HG02973 (cell line): ENCODE data around the gene PPP4C.
"Not testable (repeated sequence)": the region's sequence is repeated elsewhere in the genome, so short reads cannot be mapped to it uniquely, and the experiment has no call there.

Source experiments
- ATAC-seq: cut with Tn5 transposase; IDR thresholded peaks from one replicate; pipeline ENCODE4 v1.9.1; 2021; ENCODE audit warnings: moderate library complexity; ENCODE audit not compliant: unreplicated experiment

Gene PPP4C

DNA sequence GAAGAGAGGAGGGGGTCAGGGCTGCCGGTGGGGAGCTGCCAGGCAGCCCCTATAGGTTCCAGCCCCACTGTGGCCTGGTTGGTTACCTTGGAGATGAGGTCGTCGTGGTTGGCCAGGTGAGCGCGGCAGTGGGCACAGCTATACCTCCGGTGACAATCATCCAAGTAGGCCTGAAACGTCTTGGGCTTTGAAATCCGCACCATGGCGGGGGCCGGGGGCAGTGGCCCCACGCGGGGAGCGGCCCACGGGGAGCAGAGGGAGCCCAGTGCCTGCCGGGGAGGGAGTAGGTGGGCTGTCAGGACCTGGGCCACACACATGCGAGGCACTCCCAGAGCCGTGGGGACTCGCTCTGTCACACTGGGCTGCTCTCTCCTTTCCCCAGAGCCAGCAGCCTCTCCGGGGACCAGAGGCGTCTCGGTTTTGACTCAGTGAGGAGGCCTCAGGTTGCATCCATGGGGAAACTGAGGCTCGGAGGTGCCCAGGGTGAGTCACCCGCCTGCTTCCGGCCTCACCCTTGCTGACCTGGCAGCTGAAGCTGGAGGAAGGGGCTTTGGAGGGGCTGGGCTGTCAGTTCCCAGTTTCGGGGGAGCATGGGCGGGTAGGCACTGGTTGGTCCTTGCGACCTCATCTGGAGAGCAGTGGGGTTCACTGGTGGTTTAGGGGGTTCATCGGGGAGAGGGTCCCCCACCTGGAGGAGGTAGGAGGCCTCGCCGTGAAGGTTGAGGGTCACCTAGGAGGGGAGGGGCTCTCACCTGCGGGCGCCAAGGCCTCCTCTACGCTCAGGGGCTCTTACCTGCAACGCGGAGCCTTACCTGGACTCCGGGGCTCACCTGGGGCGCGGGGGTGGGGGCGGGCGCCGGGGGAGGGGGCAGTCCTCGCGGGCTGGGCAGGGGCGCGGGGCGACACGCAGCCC is 19.6 kb downstream of the PPP4C start:
- ATAC-seq: no peak

DNA sequence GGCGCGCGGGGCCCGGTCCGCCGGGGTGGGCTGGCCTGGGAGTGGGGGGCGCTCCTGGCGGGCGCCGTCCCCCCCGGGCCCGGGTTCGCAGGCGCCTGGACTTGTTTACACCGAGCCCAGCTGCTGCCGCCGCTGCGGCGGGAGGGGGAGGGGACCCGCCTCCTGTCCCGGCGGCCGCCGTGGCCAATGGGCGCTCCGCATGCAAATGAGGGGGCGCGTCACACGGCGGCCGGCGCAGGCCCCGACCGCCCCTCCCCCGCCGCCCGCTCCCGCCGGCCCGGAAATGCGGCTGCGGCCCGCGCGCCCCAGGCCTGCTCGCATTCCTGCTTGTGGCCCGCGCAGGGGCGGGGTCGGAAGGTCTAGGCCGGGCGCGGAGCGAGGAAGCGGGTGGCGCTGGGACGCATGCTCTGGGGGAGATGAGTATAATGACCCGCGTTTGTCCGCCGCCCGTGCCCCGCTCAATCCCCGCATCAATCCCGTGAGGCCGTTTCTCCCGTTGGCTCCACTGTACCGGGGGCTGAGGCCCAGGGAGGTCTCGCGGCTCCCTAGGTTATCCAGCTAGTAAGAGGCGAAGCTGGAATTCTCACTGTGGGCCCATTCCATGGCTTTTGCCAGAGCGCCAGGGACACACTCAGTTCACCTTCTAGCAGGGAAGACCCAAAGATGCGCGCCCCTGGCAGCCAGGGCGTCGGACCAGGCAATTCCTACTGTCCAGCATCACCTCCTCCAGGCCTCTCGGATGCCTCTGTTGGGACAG is 20.5 kb downstream of the PPP4C start, which contains the start of gene YPEL3:
TSS of gene YPEL3 (minus strand) at position 109 of the 757 bp plus-strand sequence. CDS start 731 bp downstream, outside the sequence.
- ATAC-seq: peak; percentile 40

DNA sequence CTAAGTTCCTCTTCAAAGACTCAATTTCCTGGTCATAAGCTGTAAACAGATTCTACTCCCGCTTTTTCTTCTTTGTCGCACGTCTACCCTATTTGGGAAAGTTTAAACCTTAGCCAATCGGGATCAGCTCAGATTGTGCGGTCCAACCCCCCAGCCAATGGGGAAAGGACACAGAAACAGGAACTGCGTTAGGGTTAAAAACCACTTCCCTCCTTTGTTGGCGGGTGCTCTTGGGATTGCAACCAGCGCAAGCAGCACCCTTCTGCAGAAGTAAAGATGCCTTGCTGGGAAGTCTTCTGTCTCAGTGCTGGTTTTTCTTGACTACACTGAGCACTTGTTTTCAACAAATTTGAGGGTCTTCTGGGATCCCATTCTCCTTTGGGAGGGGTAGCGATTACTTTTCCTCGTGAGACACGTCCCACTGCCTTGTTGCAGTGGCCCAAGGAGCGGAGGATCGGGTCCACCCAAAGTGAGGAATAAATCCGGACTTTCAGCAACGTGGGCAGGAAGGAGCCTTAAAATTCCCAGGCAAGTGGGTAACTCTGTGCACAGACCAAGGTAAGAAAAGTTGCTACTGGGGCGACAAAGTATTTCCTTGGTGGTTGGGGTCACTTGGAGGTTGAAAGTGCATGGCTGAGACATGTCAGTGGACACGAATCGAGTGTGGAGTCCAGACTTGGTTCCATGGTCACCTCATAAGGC is 21.2 kb downstream of the PPP4C start:
- no peak for ATAC-seq

DNA sequence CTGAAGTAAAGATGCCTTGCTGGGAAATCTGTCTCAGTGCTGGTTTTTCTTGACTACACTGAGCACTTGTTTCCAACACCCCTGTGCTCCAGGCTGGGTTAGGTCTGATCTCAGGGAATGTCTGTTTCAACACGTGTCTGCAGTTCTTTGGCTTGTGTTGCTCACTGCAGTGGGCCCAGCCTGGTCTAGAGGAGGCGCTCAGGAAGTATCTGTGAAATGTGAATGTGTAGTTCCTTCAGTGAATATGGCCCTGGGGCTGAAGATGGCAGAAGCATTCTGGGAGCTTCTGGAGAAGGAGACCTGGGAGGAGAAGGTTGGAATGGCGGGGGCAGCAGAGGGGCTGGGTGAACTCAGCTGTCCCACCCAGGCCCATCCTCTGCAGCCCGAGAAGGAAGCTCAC is 28.3 kb downstream of the PPP4C start:
- ATAC-seq: no peak

DNA sequence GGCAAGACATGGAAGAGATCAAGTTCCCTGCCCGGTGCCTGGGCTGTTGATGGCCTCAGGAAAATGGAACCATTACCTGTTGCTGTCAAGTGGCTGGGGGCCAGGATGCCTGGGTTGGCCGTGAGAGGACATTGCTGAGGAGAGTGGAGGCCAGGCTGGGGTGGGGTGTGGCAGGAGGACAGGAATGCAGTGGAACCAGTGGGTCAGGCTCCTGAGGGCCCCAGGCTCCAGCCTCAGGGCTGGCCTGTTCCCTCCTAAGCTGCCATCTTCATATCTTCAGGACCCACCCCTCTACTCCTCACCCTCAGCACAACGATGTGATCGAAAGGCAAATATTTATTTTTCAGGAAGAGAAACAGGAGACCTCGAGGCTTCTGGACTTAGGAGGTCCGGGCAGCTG is 28.7 kb downstream of the PPP4C start:
- ATAC-seq: no peak

DNA sequence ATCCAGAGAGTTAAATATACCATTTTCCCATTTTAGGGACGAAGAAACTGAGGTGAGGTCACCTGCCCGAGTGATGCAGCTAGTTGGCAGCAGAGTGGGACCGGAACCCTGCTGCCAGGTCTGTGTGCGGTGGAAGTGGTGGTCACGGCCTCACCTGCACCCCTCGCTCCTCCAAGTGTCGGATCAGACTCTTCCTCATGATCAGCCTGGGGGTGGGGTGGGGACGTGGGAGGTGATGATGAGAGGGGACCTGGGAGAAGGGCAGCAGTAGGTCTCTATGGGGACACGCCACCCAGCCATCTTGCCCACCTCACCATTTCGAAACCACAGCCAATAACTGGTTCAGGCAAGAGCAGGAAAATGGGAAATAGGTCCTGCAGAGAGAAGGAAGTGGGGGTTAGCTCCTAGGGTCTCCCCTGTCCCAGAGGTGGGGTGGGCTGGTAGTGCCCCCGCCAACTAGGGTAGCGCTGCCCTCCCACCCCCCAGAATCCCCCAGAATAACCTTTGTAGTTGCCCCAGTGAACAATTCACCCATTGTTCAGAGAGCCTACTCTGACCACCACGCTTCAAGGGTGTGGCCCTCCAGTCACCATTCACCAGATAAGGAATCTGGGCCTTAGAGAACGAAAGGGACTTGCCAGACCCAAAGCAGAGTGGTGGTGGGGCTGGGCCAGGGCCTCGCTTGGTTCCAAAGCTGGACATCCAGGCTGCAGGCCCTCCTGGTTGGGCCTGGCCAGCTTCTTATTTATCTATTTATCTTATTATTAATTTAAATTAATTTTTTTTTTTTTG is 32.5 kb downstream of the PPP4C start:
- no peak for ATAC-seq

DNA sequence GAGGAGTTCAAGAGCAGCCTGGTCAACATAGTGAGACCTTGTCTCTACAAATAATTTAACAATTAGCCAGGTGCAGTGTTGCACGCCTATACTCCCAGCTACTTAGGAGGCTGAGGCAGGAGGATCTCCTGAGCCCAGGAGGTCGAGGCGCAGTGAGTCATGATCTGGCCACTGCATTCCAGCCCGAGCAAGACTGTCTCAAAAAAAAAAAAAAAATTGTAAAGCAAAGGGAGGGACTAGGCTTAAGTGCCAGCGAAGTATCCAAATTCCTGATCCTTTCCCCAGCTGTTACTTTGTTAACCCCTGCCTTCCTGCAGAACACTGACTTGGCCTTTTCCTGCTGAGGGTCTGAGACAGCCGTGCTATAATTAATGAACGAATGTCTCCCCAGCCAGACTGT is 34.9 kb downstream of the PPP4C start:
- ATAC-seq: no peak

DNA sequence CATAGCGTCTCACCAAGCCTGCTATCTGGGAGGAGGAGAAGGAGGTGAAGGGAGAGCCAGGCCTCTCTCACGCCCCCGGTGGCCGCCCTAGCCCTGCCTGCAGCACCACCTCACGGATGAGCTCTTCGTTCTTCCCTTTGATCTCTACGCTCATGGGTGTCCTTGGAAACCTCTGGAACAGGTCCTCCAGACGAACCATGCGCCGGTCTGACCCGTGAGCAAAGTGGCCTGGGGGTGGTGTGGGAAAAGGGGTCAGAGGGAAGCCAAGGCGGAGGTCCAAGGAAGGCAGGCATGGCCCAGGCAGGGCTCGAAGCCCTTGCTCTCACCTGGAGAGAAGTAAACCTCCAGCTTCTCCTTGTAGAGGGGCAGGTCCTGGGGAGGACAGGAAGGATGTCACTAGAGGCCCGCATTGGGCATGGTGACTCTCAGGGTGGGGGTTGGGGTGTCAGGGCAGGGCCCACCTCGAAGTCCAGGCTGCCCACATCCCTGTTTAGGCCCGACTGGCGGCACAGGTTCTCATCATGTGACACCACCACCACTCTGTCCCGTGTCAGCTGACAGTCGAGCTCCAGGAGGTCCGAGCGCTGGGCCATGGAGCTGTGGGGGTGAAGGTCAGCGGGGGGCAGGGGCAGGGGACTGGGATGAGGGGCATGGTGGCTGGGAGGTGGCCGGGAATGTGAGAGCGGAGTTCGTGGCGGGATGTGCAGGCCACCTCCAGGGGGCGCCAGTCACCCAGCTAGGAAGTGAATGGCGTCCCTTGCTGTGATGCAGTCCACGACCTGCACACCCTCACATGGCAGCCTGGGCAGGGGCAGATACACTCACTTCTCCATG is 36.6 kb downstream of the PPP4C start:
- ATAC-seq: no peak

DNA sequence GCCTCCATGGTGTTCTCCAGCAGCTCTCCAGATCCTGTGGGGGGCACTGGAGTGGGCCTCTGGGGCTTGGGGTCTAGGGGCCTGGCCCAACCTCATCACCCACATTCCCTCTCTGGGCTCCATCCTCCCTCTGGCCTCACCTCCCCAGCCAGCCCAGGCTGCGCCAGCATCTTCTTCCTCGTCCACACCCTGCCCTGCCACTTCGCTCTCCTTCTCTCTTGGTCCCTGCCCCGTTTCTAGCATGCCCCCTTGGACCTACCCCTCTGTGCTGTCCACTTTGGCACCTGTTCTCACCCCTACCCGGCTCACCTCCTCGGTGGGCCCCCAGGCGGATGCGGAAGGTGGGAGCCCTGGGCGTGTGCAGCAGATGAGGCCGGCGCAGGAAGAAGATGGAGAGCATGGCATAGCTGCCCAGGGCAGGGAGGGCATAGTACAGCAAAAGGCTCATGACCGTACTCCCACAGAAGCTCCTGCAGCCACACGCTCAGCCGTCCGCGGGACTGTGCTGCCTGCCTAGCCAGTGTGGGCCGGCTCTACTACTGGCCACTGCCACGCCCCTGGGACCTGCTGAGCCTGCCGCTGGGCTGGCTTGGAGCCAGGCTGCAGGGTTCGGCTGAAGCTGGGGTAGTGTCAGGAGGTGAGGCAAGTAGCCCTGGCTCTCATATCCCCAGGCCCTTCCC is 37.4 kb downstream of the PPP4C start, which contains the start of gene GDPD3:
TSS of gene GDPD3 (minus strand) at position 507 of the 680 bp plus-strand sequence. CDS start at position 448, 59 bp downstream.
- no peak for ATAC-seq

DNA sequence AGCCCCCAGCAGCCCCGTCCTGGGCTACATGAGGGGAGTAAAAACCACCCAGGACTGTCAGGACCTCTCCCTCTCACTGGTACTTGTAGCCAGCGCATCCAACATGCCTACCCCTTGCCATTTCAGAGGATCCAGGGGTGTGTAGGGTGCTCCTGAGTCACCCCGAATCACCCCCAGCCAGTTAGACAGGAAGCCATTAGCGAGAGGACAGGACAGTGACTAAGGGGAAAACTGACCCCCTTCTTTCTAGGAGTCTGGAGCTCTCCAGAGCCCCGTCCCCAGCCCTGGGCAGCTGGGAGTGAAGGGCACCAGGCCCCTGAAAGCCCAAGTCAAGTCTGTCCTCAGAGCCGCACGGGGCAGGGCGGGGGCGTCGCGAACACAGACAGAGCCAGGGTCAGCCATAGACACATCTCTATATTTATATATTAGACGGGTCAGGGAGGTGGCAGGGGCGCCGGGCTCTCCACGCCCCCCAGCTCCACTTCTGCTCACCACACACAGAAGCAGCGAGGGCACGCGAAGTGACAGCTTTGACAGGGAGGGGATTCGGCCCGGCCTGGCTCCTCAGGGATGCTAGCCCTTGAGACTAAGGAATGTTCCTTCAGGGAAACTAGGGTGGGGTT is 38.0 kb downstream of the PPP4C start:
- no peak for ATAC-seq

DNA sequence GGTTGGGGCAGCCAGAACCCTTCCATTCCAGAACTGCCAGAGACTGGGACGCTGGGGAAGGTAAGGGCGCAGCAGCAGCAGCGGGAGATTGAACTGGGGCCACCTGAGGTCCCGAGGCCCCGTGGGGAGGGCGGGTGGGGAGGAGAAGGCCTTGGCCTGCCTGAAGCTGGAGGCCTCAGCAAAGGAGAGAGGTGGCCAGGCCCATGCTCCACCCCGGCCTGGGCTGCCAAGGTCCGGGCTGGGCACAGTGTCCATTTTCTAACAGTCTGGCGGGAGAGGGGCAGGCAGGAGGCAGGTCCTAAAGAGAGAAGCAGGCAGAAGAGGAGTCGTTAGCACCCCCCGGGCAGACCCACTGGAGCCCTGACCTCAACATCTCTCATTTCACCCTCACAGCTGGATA is 38.6 kb downstream of the PPP4C start:
- ATAC-seq: no peak

DNA sequence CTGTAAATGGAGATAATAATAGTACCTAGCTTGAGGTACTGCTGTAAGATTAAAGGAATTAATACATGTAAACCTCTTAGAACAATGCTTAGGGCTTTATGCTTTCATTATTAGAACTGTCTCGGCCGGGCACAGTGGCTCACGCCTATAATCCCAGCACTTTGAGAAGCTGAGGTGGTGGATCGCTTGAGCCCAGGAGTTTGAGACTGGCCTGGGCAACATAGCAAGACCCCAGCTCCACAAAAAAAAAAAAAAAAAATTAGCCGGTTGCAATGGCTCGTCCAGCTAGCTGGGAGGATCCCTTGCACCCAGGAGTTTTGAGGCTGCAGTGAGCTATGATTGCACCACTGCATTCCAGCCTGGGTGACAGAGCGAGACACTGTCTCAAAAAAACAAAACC is 39.0 kb downstream of the PPP4C start:
- ATAC-seq: not testable (repeated sequence)

DNA sequence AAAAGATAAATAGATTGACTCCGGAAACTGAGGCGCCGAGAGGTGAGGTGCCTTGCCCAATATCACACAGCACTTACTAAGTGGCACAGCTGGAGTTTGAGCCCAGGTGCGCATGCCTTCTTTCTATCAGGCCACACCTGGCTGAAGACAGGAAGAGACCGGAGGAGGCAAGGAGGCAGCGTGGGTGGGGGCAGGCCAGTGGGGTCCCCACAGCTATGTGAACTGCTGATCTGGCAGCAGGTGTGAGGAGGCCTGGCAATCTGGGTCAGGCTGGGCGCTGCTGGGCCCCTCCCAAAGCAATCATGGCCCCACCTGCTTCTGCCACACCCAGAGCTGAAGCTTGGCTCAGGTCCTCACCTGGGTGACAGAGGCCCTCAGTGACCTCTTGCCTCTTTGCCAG is 39.4 kb downstream of the PPP4C start:
- ATAC-seq: no peak

DNA sequence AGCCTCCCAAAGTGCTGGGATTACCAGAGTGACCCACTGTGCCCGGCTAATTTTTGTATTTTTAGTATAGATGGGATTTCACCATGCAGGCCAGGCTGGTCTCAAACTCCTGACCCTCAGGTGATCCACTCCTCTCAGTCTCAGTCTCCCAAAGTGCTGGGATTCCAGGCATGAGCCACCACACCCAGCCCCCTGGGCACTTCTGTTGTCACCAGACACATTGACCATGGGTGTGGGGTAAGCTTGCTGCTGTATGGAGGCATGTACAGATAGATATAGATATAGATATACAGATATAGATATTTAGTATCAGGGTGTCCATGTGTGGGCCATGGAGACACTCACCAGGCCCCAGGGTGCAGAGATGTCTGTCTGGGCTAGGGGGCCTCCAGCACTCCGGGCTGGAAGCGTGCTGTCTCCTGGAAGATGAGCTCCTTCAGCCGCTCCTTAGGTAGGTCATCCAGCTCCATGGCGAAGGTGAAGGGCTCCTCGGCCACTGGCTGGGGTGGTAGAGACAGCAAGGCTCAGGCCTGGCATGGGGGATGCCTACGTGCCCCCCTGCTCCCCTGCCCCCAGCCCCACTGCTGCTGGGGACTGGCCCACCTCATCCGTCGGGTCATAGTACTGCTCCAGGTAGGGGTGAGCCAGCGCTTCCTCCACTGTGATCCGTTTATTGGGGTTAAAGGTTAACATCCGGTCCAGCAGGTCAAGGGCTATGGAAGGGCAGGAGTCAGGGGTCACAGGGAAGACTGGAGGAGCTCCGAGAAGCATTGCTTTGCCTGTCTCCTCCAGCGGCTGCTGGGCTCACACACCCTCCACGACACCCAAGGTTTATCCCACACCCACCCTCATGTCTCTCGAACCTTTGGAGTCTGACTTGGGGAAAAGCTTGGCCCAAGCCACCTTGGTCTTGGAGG is 40.8 kb downstream of the PPP4C start:
- ATAC-seq: no peak

DNA sequence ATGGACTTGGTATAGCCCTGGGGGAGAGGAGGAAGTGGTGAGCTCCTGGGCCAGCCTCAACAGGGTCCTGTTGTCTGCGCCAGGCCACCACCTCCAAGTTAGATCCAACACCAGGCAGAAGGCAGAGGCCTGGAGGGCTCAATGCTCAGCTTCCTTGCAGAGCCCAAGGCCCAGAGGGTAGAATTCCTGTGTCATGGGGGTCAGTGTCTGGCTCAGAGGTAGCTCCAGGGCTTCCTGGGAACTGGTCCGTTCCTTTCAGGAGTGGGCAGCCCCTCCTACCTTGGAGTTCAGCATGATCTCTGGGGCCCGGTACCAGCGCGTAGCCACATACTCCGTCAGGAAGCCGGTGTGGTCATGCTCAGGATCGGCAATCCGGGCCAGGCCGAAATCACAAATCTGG is 42.0 kb downstream of the PPP4C start:
- ATAC-seq: no peak

DNA sequence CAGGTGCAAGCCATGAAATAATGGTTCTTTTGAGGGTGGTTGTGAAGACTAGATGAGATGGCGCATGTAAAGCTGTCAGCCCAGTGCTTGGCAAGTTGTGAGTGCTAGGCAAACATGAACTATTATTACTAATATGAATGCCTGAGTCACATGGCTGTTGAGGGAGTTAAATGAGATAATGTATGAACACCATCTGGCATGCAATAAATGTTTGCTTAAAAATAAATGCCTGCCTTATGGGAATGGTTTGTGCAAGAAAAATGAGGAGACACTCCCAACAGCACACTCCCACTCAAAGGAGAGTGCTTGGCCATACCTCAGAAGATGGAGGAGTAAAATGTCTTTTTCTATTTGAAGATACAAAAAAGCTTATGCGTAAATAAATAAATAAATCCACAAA is 43.6 kb downstream of the PPP4C start:
- ATAC-seq: no peak

DNA sequence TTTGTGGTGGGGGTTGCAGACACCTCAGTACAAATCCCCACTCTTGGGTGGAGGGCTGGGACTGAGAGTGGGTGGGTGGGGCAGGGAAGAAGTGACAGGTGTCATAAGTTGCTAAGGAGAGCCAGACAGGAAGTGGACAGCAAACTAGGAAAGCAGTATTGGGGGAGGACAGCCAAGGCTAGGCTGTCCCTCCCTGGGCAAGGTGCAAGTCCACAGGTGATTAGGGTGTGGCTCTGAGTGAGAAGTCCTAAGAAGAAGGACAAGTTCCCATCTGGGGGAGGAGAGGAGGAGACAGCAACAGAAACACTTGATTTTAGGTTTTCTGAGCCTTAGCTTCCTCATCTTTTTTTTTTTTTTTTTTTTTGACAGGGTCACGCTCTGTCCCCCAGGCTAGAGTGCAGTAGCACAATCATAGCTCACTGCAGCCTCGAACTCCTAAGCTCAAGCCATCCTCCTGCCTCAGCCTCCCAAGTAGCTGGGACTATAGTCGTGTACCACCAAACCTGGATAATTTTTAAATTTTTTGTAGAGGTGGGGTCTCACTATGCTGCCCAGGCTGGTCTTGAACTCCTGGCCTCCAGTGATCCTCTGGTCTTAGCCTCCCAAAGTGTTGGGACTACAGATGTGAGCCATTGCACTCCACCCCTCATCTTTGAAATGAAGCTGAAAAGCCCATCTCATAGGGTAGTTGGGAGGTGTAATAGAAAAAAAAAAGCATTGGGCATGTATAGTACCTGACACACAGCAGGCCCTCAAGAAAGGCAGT is 44.7 kb downstream of the PPP4C start:
- ATAC-seq: no peak
